Keratinocyte (primary cell): ENCODE measurements around the gene CDYL. TPM values are rescaled to one million over a fixed set of nuclear protein-coding genes. Genes with fewer than 3 reads are reported as not detected.

ENCODE experiments used
- DNase-seq: peaks from one replicate; pipeline ENCODE4 v3.0.0-alpha.2; 2011; ENCODE audit warnings: low read depth, missing footprints, low spot score
- FAIRE-seq: peaks from 2 replicates; lab custom pipeline; 2011; peaks lifted over from hg19 to GRCh38; lab: Jason Lieb, UNC
- H2AFZ ChIP-seq: 2 replicates; pipeline ENCODE4 v1.6.0; 2012; ENCODE audit warnings: low read length, control low read depth, inconsistent platforms; ENCODE audit not compliant: control insufficient read depth
- H3K27ac ChIP-seq: 2 replicates; pipeline ENCODE4 v1.5.1; 2011; ENCODE audit warnings: low read length; ENCODE audit not compliant: control insufficient read depth, insufficient read depth
- H3K27me3 ChIP-seq: 3 replicates; pipeline ENCODE4 v1.6.0; 2011; ENCODE audit warnings: low read length; ENCODE audit not compliant: control insufficient read depth, insufficient read depth; ENCODE audit errors: extremely low read depth
- H3K36me3 ChIP-seq, 2 experiments: 2 replicates in 1 of 2; 3 replicates in 1 of 2; pipeline ENCODE4 v1.5.1; 2011; ENCODE audit warnings: low read length in 2 of 2, mild to moderate bottlenecking in 1 of 2; ENCODE audit not compliant: control insufficient read depth in 2 of 2, insufficient read depth in 2 of 2; ENCODE audit errors: extremely low read depth in 1 of 2
- H3K4me1 ChIP-seq: 3 replicates; pipeline ENCODE4 v1.5.1; 2011; ENCODE audit warnings: low read length; ENCODE audit not compliant: control insufficient read depth, insufficient read depth; ENCODE audit errors: extremely low read depth
- H3K4me2 ChIP-seq: 3 replicates; pipeline ENCODE4 v1.6.0; 2011; ENCODE audit warnings: low read depth, low read length; ENCODE audit not compliant: control insufficient read depth, insufficient read depth; ENCODE audit errors: extremely low read depth
- H3K4me3 ChIP-seq, 3 experiments: fragments of 200-600 bp in 1 of 3; sonication (generic) in 1 of 3; 2 replicates in 2 of 3; 3 replicates in 1 of 3; pipeline ENCODE4 v1.5.1; 2011 to 2016; ENCODE audit warnings: low read length in 3 of 3, mild to moderate bottlenecking in 3 of 3, control low read depth in 2 of 3, inconsistent platforms in 1 of 3, low read depth in 1 of 3, mixed read lengths in 1 of 3, mixed run types in 1 of 3, moderate library complexity in 1 of 3; ENCODE audit not compliant: control insufficient read depth in 2 of 3, insufficient read depth in 2 of 3; ENCODE audit errors: extremely low read depth in 1 of 3
- H3K79me2 ChIP-seq: 2 replicates; pipeline ENCODE4 v1.6.0; 2012; ENCODE audit warnings: low read length; ENCODE audit not compliant: control insufficient read depth, insufficient read depth
- H3K9ac ChIP-seq: 3 replicates; pipeline ENCODE4 v1.6.0; 2011; ENCODE audit warnings: low read length; ENCODE audit not compliant: control insufficient read depth, insufficient read depth; ENCODE audit errors: extremely low read depth
- H3K9me1 ChIP-seq: 3 replicates; pipeline ENCODE4 v1.6.0; 2011; ENCODE audit warnings: low read length; ENCODE audit not compliant: control insufficient read depth, insufficient read depth; ENCODE audit errors: extremely low read depth
- H3K9me3 ChIP-seq: 2 replicates; pipeline ENCODE4 v1.5.1; 2012; ENCODE audit warnings: low read depth, low read length; ENCODE audit not compliant: control insufficient read depth
- H4K20me1 ChIP-seq: 3 replicates; pipeline ENCODE4 v1.6.0; 2011; ENCODE audit warnings: low read length; ENCODE audit not compliant: control insufficient read depth, insufficient read depth; ENCODE audit errors: extremely low read depth
- CTCF ChIP-seq, 3 experiments: IDR thresholded peaks in 1 of 3; conservative IDR thresholded peaks in 1 of 3; optimal IDR thresholded peaks in 1 of 3; 2 replicates in 2 of 3; 3 replicates in 1 of 3; pipeline versions ENCODE3 to v1.5.1; 2011; ENCODE audit warnings: low read length in 3 of 3, mild to moderate bottlenecking in 3 of 3, moderate library complexity in 2 of 3, control low read depth in 1 of 3, inconsistent platforms in 1 of 3; ENCODE audit not compliant: insufficient read depth in 2 of 3; ENCODE audit errors: extremely low read depth in 1 of 3
- EZH2 ChIP-seq: IDR thresholded peaks from one replicate; pipeline ENCODE4 v1.6.1; 2012; ENCODE audit warnings: inconsistent platforms, mild to moderate bottlenecking, low read length, moderate library complexity
- dilution Hi-C: fragments of 300-500 bp; cut with MboI; formaldehyde crosslinking; loops from one replicate; pipeline ENCODE4 v1.7.0; 2020; ENCODE audit warnings: low sequenced_read_pairs; ENCODE audit not compliant: extremely low pct_ligation_motif_present
- polyA plus RNA-seq, 5 experiments: library from polyadenylated mRNA; depleted of rRNA in 3 of 5; stranded (reverse) in 3 of 5; stranded (forward) in 1 of 5; unstranded in 1 of 5; fragments of >200 nt; gene quantifications; 1 replicate in 1 of 5; 2 replicates in 3 of 5; 3 replicates in 1 of 5; pipeline versions ENCODE4 v1.2.1 to v1.2.3, GENCODE V29; 2011 to 2012; ENCODE audit warnings: missing spikeins in 2 of 5, low read depth in 1 of 5, low replicate concordance in 1 of 5

Gene CDYL
- polyA plus RNA-seq, 1 donor (not counting 4 experiments of a cell fraction or from before 2014, with no cell fraction given): 48.0 TPM

GRCh38 chr6:4777394-4777935 is 1.3 kb downstream of the CDYL start:
- peaks cover 3% of the 10 kb centered on the region for H3K4me1 ChIP-seq
- no peak for FAIRE-seq
- peaks cover 2% of the 10 kb centered on the region for H3K9me3 ChIP-seq
- no peaks in the 10 kb centered on the region for H3K36me3 ChIP-seq
- no peaks in the 10 kb centered on the region for H3K9me1 ChIP-seq
- dilution Hi-C loops: no loop called here
- DNase-seq: no peak
- H2AFZ ChIP-seq: no peak overlapping the region
- H3K79me2 ChIP-seq: peaks cover 53% of the 10 kb centered on the region
- peak overlapping the region; percentile 81 for H3K9ac ChIP-seq
- no peak for TF ChIP-seq EZH2
- no peak for TF ChIP-seq CTCF (optimal IDR thresholded peaks at IDR 0.05 in 1 of 3, IDR thresholded peaks at IDR 0.05 in 1 of 3, conservative IDR thresholded peaks at IDR 0.05 in 1 of 3; ENCODE audit: extremely low read depth in 1 of 3, insufficient read depth in 2 of 3, low read length in 3 of 3)
- H3K27me3 ChIP-seq: no peaks in the 10 kb centered on the region
- peak overlapping the region; percentile 78 for H3K27ac ChIP-seq
- H4K20me1 ChIP-seq: peaks cover 7% of the 10 kb centered on the region
- H3K4me2 ChIP-seq: peak overlapping the region; percentile 90
- H3K4me3 ChIP-seq: peak overlapping the region; percentile 58 to 84 (median 70)

- dilution Hi-C loops: no loop called here
- Histone ChIP-seq H3K27me3 (no peaks in the 10 kb centered on the region), H3K36me3 (no peaks in the 10 kb centered on the region), H3K9me3 (peaks cover 2% of the 10 kb centered on the region), H4K20me1 (peaks cover 7% of the 10 kb centered on the region), H2AFZ (no peak overlapping the region), H3K9me1 (no peaks in the 10 kb centered on the region), H3K9ac (peak overlapping the region; percentile 81), H3K79me2 (peaks cover 59% of the 10 kb centered on the region), H3K4me1 (peaks cover 3% of the 10 kb centered on the region), H3K4me2 (peak overlapping the region; percentile 90), H3K4me3 (peak overlapping the region; percentile 58 to 84 (median 70)), H3K27ac (peak overlapping the region; percentile 78)
- TF ChIP-seq EZH2: no peak
- no peak for TF ChIP-seq CTCF (optimal IDR thresholded peaks at IDR 0.05 in 1 of 3, IDR thresholded peaks at IDR 0.05 in 1 of 3, conservative IDR thresholded peaks at IDR 0.05 in 1 of 3; ENCODE audit: extremely low read depth in 1 of 3, insufficient read depth in 2 of 3, low read length in 3 of 3)
- FAIRE-seq (peak; percentile 46), DNase-seq (no peak)
These were observed 1.9 kb downstream of the CDYL start for GRCh38 chr6:4778086-4778485.
